Skeletal muscle satellite cell (primary cell): ENCODE data around the gene SIGLEC12.
A peak's percentile ranks its signal among the peaks of the same experiment; 100 is the strongest.

Experiments
- H3K27me3 ChIP-seq: 2 replicates; pipeline ENCODE4 v1.7.0; 2013; ENCODE audit warnings: low read length; ENCODE audit not compliant: control insufficient read depth, insufficient read depth
- H3K36me3 ChIP-seq: 2 replicates; pipeline ENCODE4 v1.7.0; 2013; ENCODE audit warnings: mild to moderate bottlenecking, control low read depth, low read length; ENCODE audit not compliant: insufficient read depth
- H3K4me1 ChIP-seq: 2 replicates; pipeline ENCODE4 v1.7.0; 2013; ENCODE audit warnings: low read length; ENCODE audit not compliant: control insufficient read depth, insufficient read depth
- H3K4me2 ChIP-seq: 2 replicates; pipeline ENCODE4 v1.7.0; 2013; ENCODE audit warnings: mild to moderate bottlenecking, low read length
- H3K4me3 ChIP-seq: 2 replicates; pipeline ENCODE4 v1.7.0; 2013; ENCODE audit warnings: low read length
- H3K9ac ChIP-seq: 2 replicates; pipeline ENCODE4 v1.7.0; 2013; ENCODE audit warnings: mild to moderate bottlenecking, low read depth, low read length, moderate library complexity
- H3K9me3 ChIP-seq: replicated peaks from 2 replicates; pipeline ENCODE4 v1.7.0; 2013; ENCODE audit warnings: mild to moderate bottlenecking, control low read depth, low read length

SIGLEC12 gene

DNA sequence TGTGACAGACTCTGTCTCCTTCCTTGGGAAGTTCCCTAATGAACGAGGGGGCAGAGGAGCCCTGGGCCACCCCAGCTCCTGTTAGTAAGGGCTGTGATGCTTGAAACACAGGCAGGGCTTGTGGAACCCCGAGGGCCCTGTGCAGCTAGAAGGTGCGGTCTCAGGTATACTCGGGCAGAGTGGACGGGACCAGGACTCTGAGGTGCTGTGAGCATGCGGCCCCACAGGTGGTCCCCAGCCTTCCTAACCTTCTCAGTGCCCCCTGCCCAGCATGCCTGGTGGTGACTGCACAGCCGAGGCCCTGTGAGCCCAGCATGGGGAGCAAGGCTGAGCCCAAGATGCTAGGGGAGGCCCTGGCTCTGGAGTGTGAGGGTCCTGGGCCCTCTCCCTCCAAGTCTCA, 39.3 kb downstream of the SIGLEC12 start:
- Histone ChIP-seq H3K9ac (no peak overlapping the region), H3K4me1 (no peaks in the 10 kb centered on the region), H3K36me3 (no peaks in the 10 kb centered on the region), H3K27me3 (no peaks in the 10 kb centered on the region), H3K9me3 (no peaks in the 10 kb centered on the region), H3K4me2 (no peak overlapping the region), H3K4me3 (no peak overlapping the region)

GRCh38 chr19:51461723-51462161, 39.9 kb downstream of the SIGLEC12 start:
- Histone ChIP-seq H3K9me3 (no peaks in the 10 kb centered on the region), H3K4me3 (no peak overlapping the region), H3K4me2 (no peak overlapping the region), H3K36me3 (no peaks in the 10 kb centered on the region), H3K9ac (no peak overlapping the region), H3K4me1 (no peaks in the 10 kb centered on the region), H3K27me3 (no peaks in the 10 kb centered on the region)

DNA sequence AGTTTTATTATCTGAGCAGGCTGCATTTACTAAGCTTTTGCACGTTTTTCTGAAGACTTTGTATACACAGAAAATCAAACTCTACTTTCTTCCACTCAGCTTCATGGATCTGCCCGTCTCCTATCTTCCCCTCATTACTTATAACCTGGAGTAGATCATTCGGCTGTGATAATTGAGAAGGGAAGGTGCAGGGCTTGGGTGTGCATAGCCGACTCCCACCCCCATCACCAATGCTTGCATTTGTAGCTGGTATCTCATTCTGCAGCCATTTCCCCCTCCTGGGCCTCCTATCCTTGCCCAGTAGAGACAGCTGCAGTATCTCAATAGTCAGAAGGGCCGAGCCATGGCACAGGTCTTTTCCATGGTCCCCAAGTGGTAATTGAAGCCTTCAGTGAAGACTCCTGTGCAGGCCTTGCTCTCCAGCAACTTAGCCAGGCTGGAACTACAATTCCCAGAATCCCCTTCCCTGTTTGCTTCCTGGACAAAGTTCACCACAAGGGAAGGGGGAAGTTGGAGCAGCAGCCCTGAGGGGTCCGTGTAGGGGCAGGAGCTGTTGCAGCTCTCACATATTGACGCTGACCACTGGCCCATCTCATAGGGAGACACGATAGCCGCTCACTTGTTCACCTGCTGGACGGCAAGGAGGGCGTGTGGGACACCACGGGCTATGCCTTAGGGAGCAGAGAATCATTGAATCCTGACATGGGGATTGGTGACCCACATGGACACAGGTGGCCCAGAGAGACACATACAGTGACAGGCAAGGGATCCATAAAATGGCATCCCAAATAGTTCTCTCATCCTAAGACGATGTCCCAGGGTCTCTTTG, 41.2 kb downstream of the SIGLEC12 start:
- H3K36me3 ChIP-seq: no peaks in the 10 kb centered on the region
- H3K9ac ChIP-seq: no peak overlapping the region
- no peaks in the 10 kb centered on the region for H3K9me3 ChIP-seq
- peak overlapping the region; percentile 20 for H3K4me2 ChIP-seq
- H3K4me1 ChIP-seq: no peaks in the 10 kb centered on the region
- no peaks in the 10 kb centered on the region for H3K27me3 ChIP-seq
- H3K4me3 ChIP-seq: peak overlapping the region; percentile 42

DNA sequence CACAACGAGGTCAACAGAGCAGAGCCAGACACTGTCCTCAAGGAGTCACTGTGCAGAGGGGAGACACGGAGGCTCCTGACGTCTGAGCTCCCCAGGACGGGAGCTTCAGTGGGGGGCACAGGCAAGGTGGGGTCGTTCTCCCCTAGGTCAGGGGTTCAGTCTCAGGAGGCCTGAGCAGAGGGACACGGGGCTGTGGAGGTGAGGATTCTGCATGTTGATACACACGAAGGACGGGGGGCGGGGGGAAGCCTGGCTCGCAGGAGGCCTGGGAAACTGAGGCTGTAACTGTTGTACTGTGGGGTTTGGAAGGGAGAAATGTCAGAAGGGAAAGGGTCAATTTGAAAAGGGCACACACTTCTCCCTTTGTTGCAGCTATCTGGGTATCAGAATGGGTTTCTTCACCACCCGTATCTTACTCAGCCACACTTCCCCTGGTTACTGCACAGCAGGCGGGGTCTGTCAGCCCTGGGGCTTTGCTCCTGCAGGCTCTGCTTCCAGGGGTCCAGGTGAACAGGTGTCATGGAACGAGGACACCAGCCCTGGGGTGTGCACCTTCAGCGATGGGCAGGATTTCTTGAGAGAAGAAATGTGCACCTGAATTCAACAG, 42.6 kb downstream of the SIGLEC12 start:
- no peaks in the 10 kb centered on the region for H3K27me3 ChIP-seq
- H3K4me1 ChIP-seq: no peaks in the 10 kb centered on the region

DNA sequence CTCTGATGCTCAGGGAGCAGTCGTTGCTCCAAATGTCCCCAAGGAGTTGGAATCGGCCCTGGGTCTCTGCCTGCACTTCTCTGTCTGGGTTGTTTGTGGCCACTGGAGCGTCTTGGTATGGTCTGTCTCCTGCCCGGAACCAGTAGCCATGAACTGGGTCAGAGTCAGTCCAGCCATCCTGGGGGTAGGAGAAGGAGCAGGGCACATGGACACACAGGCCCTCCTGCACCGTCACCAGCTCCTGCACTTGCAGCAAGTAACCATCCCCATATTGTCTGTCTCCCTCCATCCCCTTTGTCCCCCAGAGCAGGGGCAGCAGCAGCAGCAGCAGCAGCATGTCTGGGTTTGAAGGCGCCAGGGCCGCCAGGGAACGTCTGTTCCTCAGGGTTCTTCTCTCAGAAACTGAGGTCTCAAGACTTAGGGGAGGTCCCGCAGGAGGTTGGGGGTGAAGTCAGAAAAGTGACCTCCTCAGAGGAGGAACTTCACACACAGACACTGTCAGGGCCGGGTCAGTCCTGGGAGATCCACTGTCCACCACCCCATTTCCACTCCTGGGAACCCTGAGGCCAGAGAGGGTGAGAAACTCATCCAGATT, 43.5 kb downstream of the SIGLEC12 start, which contains the start of gene SIGLEC8:
TSS of gene SIGLEC8 (minus strand) at position 404 of the 595 bp plus-strand sequence. CDS start at position 337, 67 bp downstream.
- no peak within 1 kb of the TSS for H3K4me2 ChIP-seq
- no peaks in the 10 kb centered on the region for H3K36me3 ChIP-seq
- no peak within 1 kb of the TSS for H3K9ac ChIP-seq
- no peaks in the 10 kb centered on the region for H3K27me3 ChIP-seq
- no peaks in the 10 kb centered on the region for H3K4me1 ChIP-seq
- no peaks in the 10 kb centered on the region for H3K9me3 ChIP-seq
- no peak within 1 kb of the TSS for H3K4me3 ChIP-seq

More for the DNA sequence above, 42.6 kb downstream of the SIGLEC12 start:
- no peaks in the 10 kb centered on the region for H3K9me3 ChIP-seq
- no peak overlapping the region for H3K4me2 ChIP-seq
- no peak overlapping the region for H3K4me3 ChIP-seq
- H3K36me3 ChIP-seq: no peaks in the 10 kb centered on the region
- no peak overlapping the region for H3K9ac ChIP-seq

DNA sequence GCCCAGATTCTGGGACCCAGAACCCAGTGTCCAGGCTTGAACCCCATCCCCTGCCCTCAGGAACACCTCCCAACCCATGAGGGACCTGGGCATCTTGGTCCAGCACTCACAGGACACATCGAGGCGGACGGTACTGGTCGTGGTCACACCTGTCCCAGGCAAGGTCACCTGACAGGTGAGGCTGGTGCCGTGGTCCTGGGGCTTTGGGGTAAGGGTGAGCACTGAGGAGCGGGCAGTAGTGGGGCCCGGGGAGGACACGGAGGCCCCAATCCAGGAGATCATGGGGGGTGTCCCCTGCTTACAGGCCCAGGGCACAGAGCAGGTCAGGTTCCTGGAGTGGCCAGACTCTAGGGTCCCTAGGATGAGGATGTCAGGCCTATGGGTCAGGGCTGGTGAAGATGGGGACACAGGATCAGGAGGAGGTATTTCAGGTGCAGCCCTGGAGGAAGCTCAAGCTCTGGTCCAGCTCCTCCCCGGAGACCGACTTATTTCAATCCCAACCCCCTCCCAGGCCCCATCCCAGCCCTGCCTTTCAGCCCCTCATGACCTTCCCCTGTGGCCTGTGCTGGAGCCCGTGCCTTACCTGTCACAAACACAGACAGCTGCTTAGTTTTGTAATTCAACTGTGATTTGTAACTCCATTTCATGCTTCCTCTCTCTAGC, 44.1 kb downstream of the SIGLEC12 start:
- H3K27me3 ChIP-seq: no peaks in the 10 kb centered on the region
- no peak overlapping the region for H3K9ac ChIP-seq
- no peaks in the 10 kb centered on the region for H3K9me3 ChIP-seq
- no peaks in the 10 kb centered on the region for H3K4me1 ChIP-seq
- no peaks in the 10 kb centered on the region for H3K36me3 ChIP-seq
- no peak overlapping the region for H3K4me3 ChIP-seq
- H3K4me2 ChIP-seq: no peak overlapping the region

DNA sequence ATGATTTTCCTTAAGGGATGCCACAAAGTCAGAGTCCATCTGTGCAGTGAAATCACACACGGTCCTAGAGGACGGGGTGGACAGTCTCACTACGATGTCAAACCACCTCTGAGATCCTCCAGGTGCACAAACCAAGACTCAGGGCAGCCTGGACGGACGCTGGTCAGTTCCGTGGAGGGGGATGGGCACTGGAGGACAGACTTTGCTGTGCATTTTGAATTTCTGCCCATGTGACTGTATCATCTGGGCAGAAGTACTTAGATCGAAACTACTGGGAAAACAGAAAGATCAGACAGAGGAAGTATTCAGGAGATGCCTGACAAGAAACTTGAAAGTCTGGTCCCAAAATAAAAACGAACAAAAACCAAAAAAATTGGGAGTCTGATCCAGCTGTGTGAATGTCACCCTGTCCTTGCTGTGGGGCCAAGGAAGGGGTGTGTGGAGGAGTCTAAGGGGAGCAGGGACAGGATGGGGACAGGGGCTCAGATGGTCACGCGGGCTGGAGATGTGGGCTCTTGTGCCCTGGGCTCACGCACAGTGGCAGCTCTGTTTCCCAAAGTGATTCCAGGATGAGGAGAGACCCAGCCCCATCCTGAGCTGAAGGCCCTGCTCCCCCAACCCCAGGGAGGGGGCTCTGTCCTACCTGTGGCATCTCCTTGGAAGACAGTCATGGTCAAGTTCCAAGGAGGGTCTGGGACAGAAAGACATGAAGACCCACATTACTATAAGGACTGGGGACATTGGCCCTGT, 44.9 kb downstream of the SIGLEC12 start:
- H3K9me3 ChIP-seq: no peaks in the 10 kb centered on the region
- H3K36me3 ChIP-seq: no peaks in the 10 kb centered on the region
- no peak overlapping the region for H3K4me3 ChIP-seq
- no peak overlapping the region for H3K4me2 ChIP-seq
- no peak overlapping the region for H3K9ac ChIP-seq
- H3K4me1 ChIP-seq: no peaks in the 10 kb centered on the region
- no peaks in the 10 kb centered on the region for H3K27me3 ChIP-seq

DNA sequence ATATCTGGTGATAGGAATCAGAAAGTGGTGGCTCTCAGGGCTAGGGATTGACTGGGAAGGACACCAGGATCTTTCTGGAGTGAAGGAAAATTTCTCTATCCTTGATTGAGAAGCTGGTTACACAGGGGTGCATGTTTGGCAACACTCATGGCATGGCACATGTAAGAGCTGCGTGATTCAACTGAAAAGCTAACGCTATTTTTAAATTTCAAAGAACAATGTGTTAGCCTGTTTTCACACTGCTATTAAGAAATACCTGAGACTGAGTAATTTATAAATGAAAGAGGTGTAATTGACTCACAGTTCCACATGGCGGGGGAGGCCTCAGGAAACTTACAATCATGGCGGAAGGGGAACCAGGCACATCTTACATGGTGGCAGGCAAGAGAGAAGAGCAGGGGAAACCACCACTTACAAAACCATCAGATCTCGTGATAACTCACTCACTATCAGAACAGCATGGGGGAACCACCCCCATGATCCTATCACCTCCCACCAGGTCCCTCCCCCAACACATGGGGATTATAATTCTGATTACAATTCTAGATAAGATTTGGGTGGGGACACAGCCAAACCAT, 50.8 kb downstream of the SIGLEC12 start:
- no peaks in the 10 kb centered on the region for H3K27me3 ChIP-seq
- H3K4me1 ChIP-seq: no peaks in the 10 kb centered on the region
- no peak overlapping the region for H3K4me3 ChIP-seq
- no peaks in the 10 kb centered on the region for H3K36me3 ChIP-seq
- no peak overlapping the region for H3K9ac ChIP-seq
- H3K4me2 ChIP-seq: no peak overlapping the region
- peaks cover 11% of the 10 kb centered on the region for H3K9me3 ChIP-seq

DNA sequence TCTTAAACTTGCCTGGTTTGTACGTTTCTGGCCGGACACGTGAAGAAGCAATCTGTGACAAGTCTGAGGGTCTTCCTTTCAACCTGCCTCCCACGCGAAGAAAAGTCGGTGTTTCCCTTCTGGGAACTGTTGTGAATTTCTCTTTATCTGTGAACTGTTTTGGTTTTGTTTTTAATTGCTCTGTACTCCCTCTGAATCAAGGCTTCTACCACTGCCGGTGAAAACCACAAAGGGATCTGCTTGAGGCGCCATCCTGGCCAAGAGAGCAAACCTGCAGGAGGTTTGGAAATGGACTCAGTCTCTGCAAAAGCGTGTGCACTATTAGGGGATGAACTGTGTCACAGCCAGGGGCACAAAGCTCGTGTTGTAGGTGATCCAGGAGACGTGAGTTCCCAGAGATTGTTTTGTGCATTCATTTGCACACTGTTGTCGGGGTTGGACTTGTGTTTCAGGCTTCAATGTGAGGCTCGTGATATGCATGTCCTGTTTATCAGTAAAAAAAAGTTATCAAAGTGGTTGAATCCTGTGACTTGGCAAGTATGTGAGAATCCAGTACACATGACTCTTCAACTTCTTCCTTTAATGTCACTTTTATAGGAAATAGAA, 53.1 kb downstream of the SIGLEC12 start:
- H3K9ac ChIP-seq: no peak overlapping the region
- no peaks in the 10 kb centered on the region for H3K27me3 ChIP-seq
- H3K4me2 ChIP-seq: no peak overlapping the region
- peaks cover 11% of the 10 kb centered on the region for H3K9me3 ChIP-seq
- no peaks in the 10 kb centered on the region for H3K4me1 ChIP-seq
- H3K4me3 ChIP-seq: no peak overlapping the region
- no peaks in the 10 kb centered on the region for H3K36me3 ChIP-seq

DNA sequence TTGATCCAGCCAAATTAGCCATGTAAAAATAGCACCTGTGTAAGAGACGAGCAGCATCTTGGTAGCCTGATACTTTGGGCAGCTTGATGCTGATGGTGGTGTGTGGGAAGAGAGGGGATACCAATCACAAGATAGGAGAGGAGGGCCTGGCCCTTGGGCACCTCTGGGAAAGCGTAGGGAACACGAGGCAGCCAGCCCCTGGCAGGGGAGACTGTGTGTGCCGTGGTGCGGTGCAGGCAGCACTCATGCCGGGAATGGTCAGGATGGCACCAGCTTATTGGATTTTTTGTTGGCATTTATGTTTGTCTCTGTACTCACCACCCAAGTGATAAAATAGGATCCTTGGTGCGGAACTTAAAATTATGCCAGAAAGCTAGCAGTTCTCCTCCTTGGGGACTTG, 53.6 kb downstream of the SIGLEC12 start:
- H3K4me3 ChIP-seq: no peak overlapping the region
- H3K36me3 ChIP-seq: no peaks in the 10 kb centered on the region
- no peaks in the 10 kb centered on the region for H3K4me1 ChIP-seq

More for the DNA sequence above, 53.6 kb downstream of the SIGLEC12 start:
- H3K9ac ChIP-seq: no peak overlapping the region
- H3K27me3 ChIP-seq: no peaks in the 10 kb centered on the region
- H3K4me2 ChIP-seq: no peak overlapping the region
- H3K9me3 ChIP-seq: peaks cover 11% of the 10 kb centered on the region
